Vagina (tissue), 2 donors: ENCODE measurements around the gene RRAS. TPM values are rescaled to one million over a fixed set of nuclear protein-coding genes. Genes with fewer than 3 reads are reported as not detected.

Source experiments
- DNase-seq, 2 donors: peaks; one replicate each; pipeline ENCODE4 v3.0.0-alpha.2; 2017; ENCODE audit errors: extremely low spot score in 2 of 2
- H3K27ac ChIP-seq: fragments of 200-600 bp; sonication (generic); one replicate; pipeline ENCODE4 v1.5.1; 2019
- H3K27me3 ChIP-seq: fragments of 200-600 bp; sonication (generic); one replicate; pipeline ENCODE4 v1.5.1; 2019
- H3K36me3 ChIP-seq, 2 donors: fragments of 200-600 bp; sonication (generic); one replicate each; pipeline ENCODE4 v1.5.1; 2017 to 2019
- H3K4me1 ChIP-seq: fragments of 200-600 bp; sonication (generic); one replicate; pipeline ENCODE4 v1.5.1; 2019
- H3K4me3 ChIP-seq, 2 donors: fragments of 200-600 bp; sonication (generic); 1 replicate in 1 of 2; 2 replicates in 1 of 2; pipeline ENCODE4 v1.5.1; 2016 to 2019
- H3K9me3 ChIP-seq: fragments of 200-600 bp; sonication (generic); one replicate; pipeline ENCODE4 v1.5.1; 2019
- CTCF ChIP-seq, 3 experiments: fragments of 450-650 bp in 2 of 3; fragments of 200-600 bp in 1 of 3; sonication (generic) in 1 of 3; IDR thresholded peaks; one replicate each; pipeline ENCODE4 v1.5.1; 2017 to 2019; ENCODE audit warnings: antibody characterized with exemption in 3 of 3, mild to moderate bottlenecking in 2 of 3, moderate library complexity in 2 of 3
- POLR2A ChIP-seq, 2 donors: fragments of 450-650 bp; IDR thresholded peaks; one replicate each; pipeline ENCODE4 v1.6.1; 2017; ENCODE audit warnings: antibody characterized with exemption in 2 of 2, mild to moderate bottlenecking in 2 of 2, moderate library complexity in 2 of 2
- POLR2AphosphoS5 ChIP-seq, 2 donors: sonication (generic); formaldehyde crosslinking; IDR thresholded peaks; one replicate each; pipeline ENCODE4 v1.9.0; 2017; ENCODE audit warnings: antibody characterized with exemption in 2 of 2, mild to moderate bottlenecking in 2 of 2, low read depth in 1 of 2; ENCODE audit not compliant: insufficient read depth in 1 of 2
- intact Hi-C: fragments of 100-400 bp; cut with DNase I; formaldehyde crosslinking; loops from one replicate; pipeline ENCODE4 v1.15.1; 2023
- total RNA-seq: library from RNA; depleted of rRNA; stranded (reverse); fragments of >200 nt; gene quantifications from one replicate; pipeline ENCODE4 v1.2.3, GENCODE V29; 2016

The RRAS gene
- total RNA-seq, 1 donor from 2014 or later, result 112 TPM

- no peak for DNase-seq
- Histone ChIP-seq H3K9me3 (no peaks in the 10 kb centered on the region), H3K36me3 (peaks cover 0 to 58% of the 10 kb centered on the region in 2 donors), H3K4me3 (no peak overlapping the region), H3K27me3 (no peaks in the 10 kb centered on the region), H3K27ac (no peak overlapping the region), H3K4me1 (peaks cover 27% of the 10 kb centered on the region)
- TF ChIP-seq POLR2AphosphoS5 (IDR thresholded peaks at IDR 0.05; ENCODE audit: insufficient read depth in 1 of 2, low read depth in 1 of 2) (no peak), POLR2A (IDR thresholded peaks at IDR 0.05) (no peak), CTCF (IDR thresholded peaks at IDR 0.05) (no peak)
- intact Hi-C loops, result no loop called here
Measured at GRCh38 chr19:49684251-49684982, 44.5 kb upstream of the RRAS start.

GRCh38 chr19:49683814-49684250 lies 43.9 kb upstream of the RRAS start:
- Histone ChIP-seq H3K36me3 (peaks cover 0 to 58% of the 10 kb centered on the region in 2 donors), H3K4me3 (no peak overlapping the region), H3K27me3 (no peaks in the 10 kb centered on the region), H3K4me1 (peaks cover 29% of the 10 kb centered on the region), H3K9me3 (no peaks in the 10 kb centered on the region), H3K27ac (no peak overlapping the region)
- TF ChIP-seq POLR2A (IDR thresholded peaks at IDR 0.05), result no peak
- no peak for TF ChIP-seq POLR2AphosphoS5 (IDR thresholded peaks at IDR 0.05; ENCODE audit: insufficient read depth in 1 of 2, low read depth in 1 of 2)
- no peak for TF ChIP-seq CTCF (IDR thresholded peaks at IDR 0.05)
- intact Hi-C loops, result no loop called here
- no peak for DNase-seq

GRCh38 chr19:49682274-49682673 lies 42.3 kb upstream of the RRAS start:
- peaks cover 0 to 58% of the 10 kb centered on the region in 2 donors for H3K36me3 ChIP-seq
- H3K27ac ChIP-seq, result no peak overlapping the region
- no peaks in the 10 kb centered on the region for H3K27me3 ChIP-seq
- TF ChIP-seq POLR2AphosphoS5 (IDR thresholded peaks at IDR 0.05; ENCODE audit: insufficient read depth in 1 of 2, low read depth in 1 of 2) (no peak), POLR2A (IDR thresholded peaks at IDR 0.05) (no peak), CTCF (IDR thresholded peaks at IDR 0.05) (no peak)
- intact Hi-C loops, result no loop called here
- no peak for DNase-seq
- H3K4me3 ChIP-seq, result no peak overlapping the region
- H3K9me3 ChIP-seq, result no peaks in the 10 kb centered on the region
- peaks cover 42% of the 10 kb centered on the region for H3K4me1 ChIP-seq

- intact Hi-C loops, result no loop called here
- H3K4me3 ChIP-seq, result no peak overlapping the region
- no peak for TF ChIP-seq POLR2A (IDR thresholded peaks at IDR 0.05)
- TF ChIP-seq CTCF (IDR thresholded peaks at IDR 0.05), result no peak
- no peak for TF ChIP-seq POLR2AphosphoS5 (IDR thresholded peaks at IDR 0.05; ENCODE audit: insufficient read depth in 1 of 2, low read depth in 1 of 2)
- H3K27ac ChIP-seq, result no peak overlapping the region
- H3K36me3 ChIP-seq, result peaks cover 0 to 55% of the 10 kb centered on the region in 2 donors
- H3K27me3 ChIP-seq, result no peaks in the 10 kb centered on the region
- H3K4me1 ChIP-seq, result peaks cover 42% of the 10 kb centered on the region
- DNase-seq, result no peak
- H3K9me3 ChIP-seq, result no peaks in the 10 kb centered on the region
Measured at GRCh38 chr19:49681830-49682229, 41.9 kb upstream of the RRAS start.
